Hematopoietic multipotent progenitor cell treated with erythropoietin and hydrocortisone succinate and interleukin-3 and kit ligand, for 17 days (in vitro differentiated cells): ENCODE measurements around the gene ABLIM1.
A peak's percentile ranks its signal among the peaks of the same experiment; 100 is the strongest.

ENCODE experiments used
- DNase-seq: peaks from one replicate; pipeline ENCODE4 v3.0.0-alpha.2; 2015; ENCODE audit warnings: low spot score

ABLIM1 gene

DNA sequence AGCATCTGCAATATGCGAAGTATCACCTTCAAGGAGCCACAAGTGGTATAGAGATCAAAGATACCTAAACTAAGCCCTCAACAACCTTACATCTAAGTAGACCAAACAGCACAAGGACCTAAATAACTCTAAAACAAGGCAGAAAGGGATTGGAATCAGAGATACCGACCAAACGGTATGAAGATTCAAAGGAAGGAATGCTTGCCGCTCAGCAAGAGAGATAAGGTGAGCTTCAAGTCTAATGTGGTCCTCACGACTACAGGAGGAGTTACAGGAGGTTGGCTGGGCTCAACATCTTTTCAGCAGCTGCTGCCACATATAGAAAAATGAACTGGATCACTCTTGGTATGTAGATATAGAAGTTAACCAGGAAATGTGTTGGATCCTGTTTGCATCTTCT lies 11.6 kb downstream of the ABLIM1 start:
- DNase-seq = no peak

- DNase-seq = no peak
Measured at GRCh38 chr10:114645706-114646105, 12.4 kb downstream of the ABLIM1 start.

- no peak for DNase-seq
Measured at GRCh38 chr10:114643158-114643557, 14.9 kb downstream of the ABLIM1 start.

- DNase-seq = no peak
Measured at GRCh38 chr10:114642729-114643128, 15.3 kb downstream of the ABLIM1 start.

- peak; percentile 19 for DNase-seq
Measured at GRCh38 chr10:114638821-114639625, 19.1 kb downstream of the ABLIM1 start.

GRCh38 chr10:114635797-114636550 lies 22.1 kb downstream of the ABLIM1 start:
- DNase-seq = no peak

- peak; percentile 18 for DNase-seq
Measured at GRCh38 chr10:114635101-114635500, 23.0 kb downstream of the ABLIM1 start.

GRCh38 chr10:114634609-114634979 lies 23.5 kb downstream of the ABLIM1 start:
- DNase-seq = peak; percentile 57

DNA sequence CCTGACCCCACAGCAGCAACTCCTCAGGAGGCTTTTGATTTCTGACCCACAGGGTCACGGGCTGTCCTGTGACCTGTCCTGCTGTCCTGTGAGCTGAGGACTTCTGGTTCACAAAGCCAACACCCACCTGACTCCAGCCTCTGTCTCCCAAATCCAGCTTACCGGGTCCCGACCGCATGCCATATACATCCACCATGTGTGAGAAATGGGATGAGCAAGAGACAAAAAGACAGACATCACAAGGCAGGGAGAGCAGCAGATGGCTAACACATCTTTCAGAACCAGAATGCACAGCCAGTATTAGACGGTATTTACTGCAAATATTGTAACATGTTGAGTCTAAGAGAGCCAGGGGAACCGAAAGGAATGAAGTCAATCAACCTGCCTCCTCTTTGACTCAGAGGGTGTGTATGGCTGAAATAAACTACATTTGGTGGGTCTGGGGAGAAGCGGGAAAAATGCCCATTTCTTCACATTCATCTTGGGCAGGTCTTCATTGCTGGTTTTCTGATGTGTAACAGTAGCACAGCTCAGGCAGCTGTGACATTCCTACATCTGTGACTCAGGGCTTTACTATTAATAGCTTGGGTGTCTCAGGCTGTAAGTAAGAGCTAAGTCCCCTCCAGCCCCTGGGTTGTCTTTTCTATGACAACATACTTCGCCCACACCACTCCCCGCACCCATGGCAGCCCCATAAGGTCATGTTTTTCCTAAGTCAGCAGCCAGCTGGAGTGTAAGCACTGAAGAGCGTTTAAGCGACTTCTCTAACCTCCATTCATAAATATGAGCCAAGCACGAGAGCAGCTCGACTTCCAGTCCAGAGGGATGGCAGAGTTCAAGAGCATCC lies 25.0 kb downstream of the ABLIM1 start:
- DNase-seq = peak; percentile 20

DNA sequence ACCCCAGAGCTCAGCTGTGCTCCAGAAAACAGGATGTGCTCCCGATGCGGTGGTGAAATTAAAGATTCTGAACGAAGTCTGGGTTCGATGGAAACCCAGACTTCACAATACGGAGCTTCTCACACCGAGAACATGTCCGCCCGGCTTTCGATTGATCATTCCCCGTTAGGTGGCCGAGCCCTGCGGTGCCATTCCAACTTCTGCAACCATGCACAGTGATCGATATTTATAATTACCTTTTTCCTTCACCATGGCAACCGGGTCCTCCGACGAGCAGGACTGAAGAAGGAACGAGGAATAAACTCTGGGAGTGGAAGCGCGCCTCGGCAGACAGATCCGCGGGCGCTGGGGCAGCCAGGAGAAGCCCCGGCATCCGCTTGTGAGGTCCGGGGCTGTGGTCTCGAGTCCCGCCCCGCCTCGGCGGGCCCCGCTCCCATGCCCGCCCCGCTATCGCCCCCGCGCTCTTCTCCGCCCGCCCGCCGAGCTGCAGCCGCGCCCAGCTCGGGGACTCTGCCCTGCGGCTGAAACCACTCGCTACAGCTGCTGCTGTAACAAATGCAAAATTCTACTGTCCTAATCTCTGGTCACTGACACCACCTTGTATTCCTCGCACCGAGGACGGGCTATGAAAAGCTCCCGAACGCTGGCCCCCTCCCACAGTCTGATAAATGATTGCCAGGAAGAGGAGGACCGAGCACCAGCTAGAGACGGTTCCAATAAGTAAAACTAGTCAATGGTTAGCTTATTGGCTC lies 26.2 kb downstream of the ABLIM1 start:
- peak; percentile 24 for DNase-seq

DNA sequence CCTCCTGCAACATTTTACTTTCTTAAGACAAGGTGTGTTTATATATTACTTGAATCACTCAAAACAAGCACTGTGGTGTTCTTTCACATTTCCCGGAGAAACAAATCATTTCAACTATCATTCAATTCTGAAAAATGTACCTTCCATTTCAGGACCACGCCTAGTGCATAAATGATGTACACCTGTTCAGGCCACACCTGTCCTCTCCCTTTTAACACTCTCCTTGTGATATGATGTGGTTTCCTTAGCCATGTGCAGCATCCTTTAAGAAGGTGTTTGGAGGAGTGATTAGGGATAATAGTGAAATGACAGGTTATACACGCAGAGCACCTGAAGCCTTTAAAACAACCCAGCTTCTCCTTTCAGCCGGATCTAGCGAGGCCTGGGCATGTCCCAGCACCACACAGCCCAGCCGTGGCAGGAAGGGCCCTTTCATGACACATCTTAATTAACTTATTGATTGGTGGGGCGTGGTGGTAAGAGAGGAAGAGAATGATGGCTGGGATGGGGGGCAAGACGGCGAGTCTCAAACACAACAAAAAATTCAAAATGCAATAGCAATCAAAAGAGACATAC lies 26.9 kb downstream of the ABLIM1 start:
- no peak for DNase-seq

DNA sequence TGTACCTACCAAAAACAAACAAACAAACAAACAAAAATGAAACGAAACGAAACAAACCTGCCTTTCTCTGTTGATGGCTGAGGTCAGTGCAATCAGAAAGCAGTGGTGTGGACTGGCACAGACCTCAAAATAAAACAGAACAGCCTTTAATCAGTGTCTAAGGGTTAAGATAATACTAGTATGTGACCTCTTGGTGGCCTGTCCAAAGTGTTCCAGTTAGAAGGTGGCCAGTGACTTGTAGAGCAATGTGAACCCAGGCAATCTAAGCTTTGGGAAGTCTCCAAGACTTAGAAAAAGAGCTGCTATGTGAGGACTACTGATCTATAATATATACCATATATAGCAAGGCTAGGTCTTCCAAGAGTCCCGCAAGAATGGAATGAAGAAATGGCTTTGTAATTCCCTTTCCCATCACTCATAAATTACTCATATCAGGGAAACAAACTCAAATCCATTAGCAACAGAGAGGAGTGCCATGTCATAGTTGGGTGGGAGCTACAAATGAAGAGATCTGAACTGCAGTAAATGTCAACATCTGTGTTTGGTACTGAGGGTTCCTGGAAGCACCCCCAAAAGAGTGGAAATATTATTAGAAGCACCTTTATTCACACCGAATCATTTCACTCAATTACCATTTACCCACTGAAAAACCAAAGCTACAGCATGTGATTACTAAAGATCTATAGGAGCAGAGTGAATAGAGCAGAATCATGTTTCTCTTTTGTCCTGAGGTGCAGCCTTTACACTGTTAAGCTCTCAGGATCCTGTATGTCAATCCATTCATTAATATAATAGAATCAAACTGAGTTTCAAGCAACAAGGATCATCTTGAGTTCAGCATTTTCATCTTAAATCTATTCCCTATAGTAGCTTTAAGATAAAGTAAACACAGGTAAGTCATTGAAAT lies 28.0 kb downstream of the ABLIM1 start:
- peak; percentile 29 for DNase-seq

DNA sequence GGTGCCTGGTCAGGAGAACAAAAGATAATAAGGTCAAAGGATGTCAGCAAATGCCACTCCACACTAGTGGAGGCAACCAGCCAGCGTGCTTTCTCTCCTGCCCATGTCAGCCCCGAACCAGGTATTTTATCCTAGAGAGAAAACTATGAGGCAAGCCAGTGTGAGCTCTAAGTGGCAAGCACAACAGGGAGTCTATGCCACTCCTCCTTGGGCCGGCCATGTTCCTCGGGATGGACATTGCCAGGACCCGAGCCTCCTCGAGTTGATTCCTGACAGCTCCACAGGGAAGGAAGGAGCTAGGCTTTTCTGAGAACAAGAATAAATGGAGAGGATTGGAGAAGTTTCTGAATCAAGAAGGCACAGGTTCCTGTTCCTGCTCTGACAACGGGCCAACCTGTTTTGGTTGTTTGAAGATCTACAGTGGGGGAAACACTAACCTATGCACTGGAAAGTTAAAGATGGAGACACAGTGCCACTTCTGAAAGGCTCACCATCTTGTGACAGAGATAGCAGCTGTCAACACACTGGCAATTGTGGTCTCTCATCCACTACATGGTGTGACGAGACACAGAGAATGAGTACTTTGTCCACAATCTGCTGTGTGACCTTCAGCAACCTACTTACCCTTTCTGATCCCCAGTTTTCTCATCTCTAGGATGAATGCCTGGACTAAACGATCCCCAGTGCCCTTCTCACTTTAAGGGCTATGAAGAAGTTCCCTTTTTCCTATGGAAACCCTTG lies 28.8 kb downstream of the ABLIM1 start:
- no peak for DNase-seq

DNA sequence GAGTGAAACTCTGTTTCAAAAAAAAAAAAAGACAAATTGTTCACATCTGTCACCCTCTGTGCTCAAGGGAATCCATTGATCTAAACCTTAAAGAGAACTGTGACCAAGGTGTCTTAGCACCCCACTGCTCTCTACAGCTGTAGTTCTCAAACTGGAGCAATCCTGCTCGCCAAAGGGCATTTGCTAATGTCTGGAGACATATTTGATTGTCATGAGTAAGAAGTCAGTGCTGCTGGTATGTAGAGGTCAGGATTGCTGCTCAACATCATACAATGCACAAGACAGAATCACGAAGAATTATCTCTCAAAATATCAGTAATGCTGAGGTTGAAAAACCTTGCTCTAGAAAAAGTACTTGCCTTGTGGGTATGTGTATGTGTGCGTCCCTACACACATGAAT lies 30.0 kb downstream of the ABLIM1 start:
- no peak for DNase-seq

- DNase-seq = no peak
Measured at GRCh38 chr10:114626841-114627240, 31.2 kb downstream of the ABLIM1 start.

GRCh38 chr10:114624951-114625780 lies 32.9 kb downstream of the ABLIM1 start:
- no peak for DNase-seq

DNA sequence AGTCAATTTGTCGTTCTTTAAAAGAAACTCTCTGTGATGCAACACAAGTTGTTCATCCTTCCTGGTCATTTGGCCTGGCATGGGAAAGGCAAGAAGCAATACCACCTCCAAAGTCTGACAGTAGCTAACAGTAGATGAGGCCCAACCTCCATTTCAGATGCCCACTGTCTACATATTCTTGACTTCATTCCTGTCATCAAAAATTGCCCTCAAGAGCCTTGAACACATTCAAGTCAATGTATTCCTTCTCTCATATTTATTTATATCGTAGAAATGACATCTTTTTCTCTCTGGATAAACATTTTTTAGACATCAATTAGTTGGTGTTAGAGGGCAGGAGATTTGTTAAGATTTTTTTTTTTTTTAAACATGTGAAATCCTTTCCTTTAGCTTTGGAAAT lies 33.7 kb downstream of the ABLIM1 start:
- no peak for DNase-seq

GRCh38 chr10:114623661-114624294 lies 34.3 kb downstream of the ABLIM1 start:
- DNase-seq = no peak
